ENCODE measurements around the gene VPS18.

The VPS18 gene, protein sequence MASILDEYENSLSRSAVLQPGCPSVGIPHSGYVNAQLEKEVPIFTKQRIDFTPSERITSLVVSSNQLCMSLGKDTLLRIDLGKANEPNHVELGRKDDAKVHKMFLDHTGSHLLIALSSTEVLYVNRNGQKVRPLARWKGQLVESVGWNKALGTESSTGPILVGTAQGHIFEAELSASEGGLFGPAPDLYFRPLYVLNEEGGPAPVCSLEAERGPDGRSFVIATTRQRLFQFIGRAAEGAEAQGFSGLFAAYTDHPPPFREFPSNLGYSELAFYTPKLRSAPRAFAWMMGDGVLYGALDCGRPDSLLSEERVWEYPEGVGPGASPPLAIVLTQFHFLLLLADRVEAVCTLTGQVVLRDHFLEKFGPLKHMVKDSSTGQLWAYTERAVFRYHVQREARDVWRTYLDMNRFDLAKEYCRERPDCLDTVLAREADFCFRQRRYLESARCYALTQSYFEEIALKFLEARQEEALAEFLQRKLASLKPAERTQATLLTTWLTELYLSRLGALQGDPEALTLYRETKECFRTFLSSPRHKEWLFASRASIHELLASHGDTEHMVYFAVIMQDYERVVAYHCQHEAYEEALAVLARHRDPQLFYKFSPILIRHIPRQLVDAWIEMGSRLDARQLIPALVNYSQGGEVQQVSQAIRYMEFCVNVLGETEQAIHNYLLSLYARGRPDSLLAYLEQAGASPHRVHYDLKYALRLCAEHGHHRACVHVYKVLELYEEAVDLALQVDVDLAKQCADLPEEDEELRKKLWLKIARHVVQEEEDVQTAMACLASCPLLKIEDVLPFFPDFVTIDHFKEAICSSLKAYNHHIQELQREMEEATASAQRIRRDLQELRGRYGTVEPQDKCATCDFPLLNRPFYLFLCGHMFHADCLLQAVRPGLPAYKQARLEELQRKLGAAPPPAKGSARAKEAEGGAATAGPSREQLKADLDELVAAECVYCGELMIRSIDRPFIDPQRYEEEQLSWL

DNA sequence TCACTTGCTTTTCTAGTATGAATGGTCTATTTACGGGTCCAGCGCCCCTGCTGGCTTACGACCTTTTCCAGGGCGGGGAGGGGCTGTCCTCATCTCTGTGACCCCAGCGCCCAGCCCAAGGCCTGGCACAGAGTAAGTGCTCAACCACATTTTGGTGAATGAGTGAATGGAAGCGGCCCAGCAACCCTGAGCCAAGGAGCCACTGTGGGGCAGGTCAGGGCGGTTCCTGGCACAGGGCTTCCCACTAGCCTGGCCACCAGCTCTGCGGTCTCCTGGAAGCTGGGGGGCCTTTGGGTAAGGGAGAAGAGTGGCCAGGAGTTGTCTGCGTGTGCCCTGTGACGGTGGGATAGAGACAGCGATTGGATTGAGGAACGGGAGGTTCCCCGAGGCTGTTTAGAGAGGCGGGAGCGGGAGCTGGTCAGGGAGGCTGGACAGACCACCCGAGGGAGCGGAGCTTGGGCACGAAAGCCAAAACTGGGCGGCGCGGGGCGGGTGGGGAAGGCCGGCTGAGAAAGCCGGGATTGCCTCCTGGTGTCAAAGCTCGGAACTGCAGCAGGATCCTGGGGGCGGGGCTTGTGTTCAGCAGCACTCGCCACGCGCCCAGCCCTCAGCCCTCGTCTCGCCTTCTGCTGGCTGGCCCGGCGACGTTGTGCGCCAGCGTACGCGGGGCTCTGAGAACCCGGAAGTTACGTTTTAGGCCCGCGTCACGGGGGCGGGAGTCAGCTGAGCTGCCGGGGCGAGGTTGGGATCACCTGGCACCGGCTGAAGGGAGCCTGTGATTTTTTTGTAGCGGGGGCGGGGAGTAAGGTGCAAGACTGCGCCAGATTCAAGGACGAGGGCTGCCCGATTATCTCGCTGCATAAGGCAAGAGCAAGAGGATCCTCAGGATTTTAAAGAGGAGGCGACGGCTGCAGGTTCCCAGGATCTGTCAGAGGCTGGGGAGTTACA lies at the start of gene VPS18:
Gene VPS18 (plus strand): TSS at position 718 of the 948 bp plus-strand sequence. CDS start 319 bp downstream, outside the sequence.
- peaks cover 27 to 37% of the 10 kb centered on the region in 2 donors for H3K4me1 Mint-ChIP-seq
- H3K27me3 Mint-ChIP-seq = no peaks in the 10 kb centered on the region
- peak within 1 kb of the TSS; percentile 99 for H3K27ac Mint-ChIP-seq

GRCh38 chr15:40844696-40845030 lies 49.6 kb upstream of the VPS18 start:
- ATAC-seq (replicated peaks) (peak; percentile 52 to 59), DNase-seq (peak; percentile 38)
- Mint-ChIP-seq H3K4me3 (peak overlapping the region; percentile 89 to 91), H3K36me3 (peaks cover 2 to 3% of the 10 kb centered on the region in 2 donors), H3K27me3 (no peaks in the 10 kb centered on the region), H3K9me3 (no peaks in the 10 kb centered on the region), H3K27ac (peak overlapping the region; percentile 89), H3K4me1 (peaks cover 27 to 37% of the 10 kb centered on the region in 2 donors)

More for the DNA sequence above, at the start of gene VPS18:
- ATAC-seq (replicated peaks) = peak; percentile 96 to 98
- H3K36me3 Mint-ChIP-seq = peaks cover 23 to 24% of the 10 kb centered on the region in 2 donors
- H3K4me3 Mint-ChIP-seq = peak within 1 kb of the TSS; percentile 95 to 98
- H3K9me3 Mint-ChIP-seq = no peaks in the 10 kb centered on the region
- DNase-seq = peak; percentile 97

- Mint-ChIP-seq H3K36me3 (peaks cover 2 to 3% of the 10 kb centered on the region in 2 donors), H3K4me3 (peak overlapping the region; percentile 89 to 91), H3K4me1 (peaks cover 27 to 37% of the 10 kb centered on the region in 2 donors), H3K9me3 (no peaks in the 10 kb centered on the region), H3K27ac (peak overlapping the region; percentile 89), H3K27me3 (no peaks in the 10 kb centered on the region)
- ATAC-seq (replicated peaks) (no peak), DNase-seq (no peak)
These were observed 49.2 kb upstream of the VPS18 start for GRCh38 chr15:40845036-40845435.

GRCh38 chr15:40845511-40846284 lies 48.6 kb upstream of the VPS18 start:
- ATAC-seq (replicated peaks) = no peak
- H3K27me3 Mint-ChIP-seq = no peaks in the 10 kb centered on the region
- peak overlapping the region in 1 of 2 donors; percentile 89 for H3K4me3 Mint-ChIP-seq
- no peaks in the 10 kb centered on the region for H3K9me3 Mint-ChIP-seq
- no peak for DNase-seq
- H3K4me1 Mint-ChIP-seq = peaks cover 27 to 37% of the 10 kb centered on the region in 2 donors
- H3K36me3 Mint-ChIP-seq = peaks cover 6 to 8% of the 10 kb centered on the region in 2 donors
- no peak overlapping the region for H3K27ac Mint-ChIP-seq

DNA sequence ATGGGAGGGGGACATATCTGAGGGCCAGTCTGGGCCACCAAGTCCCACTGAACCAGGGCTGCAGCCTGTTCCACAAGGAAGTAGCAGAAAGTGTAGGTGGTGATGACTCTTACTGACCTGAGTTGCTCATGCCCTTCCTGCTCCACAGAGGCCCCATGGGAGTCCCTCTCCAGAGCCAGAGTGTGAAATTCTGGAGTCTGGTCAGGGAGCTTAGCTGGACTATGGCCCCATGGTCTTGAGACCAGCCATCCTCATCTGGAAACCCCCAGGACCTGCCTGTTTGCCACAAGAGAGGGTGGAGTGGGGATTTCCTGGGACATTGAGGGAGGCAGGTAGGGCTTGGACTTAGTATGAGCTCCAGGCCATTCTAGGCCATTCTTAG lies 47.4 kb upstream of the VPS18 start:
- peak overlapping the region; percentile 15 to 51 for H3K4me3 Mint-ChIP-seq
- no peak for DNase-seq
- peak; percentile 18 to 22 for ATAC-seq (replicated peaks)
- peaks cover 27 to 37% of the 10 kb centered on the region in 2 donors for H3K4me1 Mint-ChIP-seq
- H3K27me3 Mint-ChIP-seq = no peaks in the 10 kb centered on the region
- peak overlapping the region; percentile 52 for H3K27ac Mint-ChIP-seq
- no peaks in the 10 kb centered on the region for H3K9me3 Mint-ChIP-seq
- peaks cover 8% of the 10 kb centered on the region in 2 donors for H3K36me3 Mint-ChIP-seq

GRCh38 chr15:40847223-40847961 lies 46.9 kb upstream of the VPS18 start:
- Mint-ChIP-seq H3K4me3 (peak overlapping the region; percentile 15 to 51), H3K27me3 (no peaks in the 10 kb centered on the region), H3K4me1 (peaks cover 27 to 37% of the 10 kb centered on the region in 2 donors), H3K27ac (peak overlapping the region; percentile 70), H3K36me3 (peaks cover 8% of the 10 kb centered on the region in 2 donors), H3K9me3 (no peaks in the 10 kb centered on the region)
- DNase-seq (peak; percentile 41), ATAC-seq (replicated peaks) (peak; percentile 76 to 78)

- Mint-ChIP-seq H3K4me1 (peaks cover 23 to 26% of the 10 kb centered on the region in 2 donors), H3K27ac (no peak overlapping the region), H3K4me3 (no peak overlapping the region), H3K36me3 (peaks cover 5 to 9% of the 10 kb centered on the region in 2 donors), H3K27me3 (no peaks in the 10 kb centered on the region), H3K9me3 (no peaks in the 10 kb centered on the region)
- ATAC-seq (replicated peaks) (no peak), DNase-seq (no peak)
These were observed 43.6 kb upstream of the VPS18 start for GRCh38 chr15:40850576-40851112.

- Mint-ChIP-seq H3K4me1 (peaks cover 9 to 13% of the 10 kb centered on the region in 2 donors), H3K27ac (no peak overlapping the region), H3K27me3 (no peaks in the 10 kb centered on the region), H3K4me3 (no peak overlapping the region), H3K36me3 (peaks cover 10 to 15% of the 10 kb centered on the region in 2 donors), H3K9me3 (no peaks in the 10 kb centered on the region)
- DNase-seq = no peak
- ATAC-seq (replicated peaks) = no peak
These were observed 41.7 kb upstream of the VPS18 start for GRCh38 chr15:40852529-40852928.

DNA sequence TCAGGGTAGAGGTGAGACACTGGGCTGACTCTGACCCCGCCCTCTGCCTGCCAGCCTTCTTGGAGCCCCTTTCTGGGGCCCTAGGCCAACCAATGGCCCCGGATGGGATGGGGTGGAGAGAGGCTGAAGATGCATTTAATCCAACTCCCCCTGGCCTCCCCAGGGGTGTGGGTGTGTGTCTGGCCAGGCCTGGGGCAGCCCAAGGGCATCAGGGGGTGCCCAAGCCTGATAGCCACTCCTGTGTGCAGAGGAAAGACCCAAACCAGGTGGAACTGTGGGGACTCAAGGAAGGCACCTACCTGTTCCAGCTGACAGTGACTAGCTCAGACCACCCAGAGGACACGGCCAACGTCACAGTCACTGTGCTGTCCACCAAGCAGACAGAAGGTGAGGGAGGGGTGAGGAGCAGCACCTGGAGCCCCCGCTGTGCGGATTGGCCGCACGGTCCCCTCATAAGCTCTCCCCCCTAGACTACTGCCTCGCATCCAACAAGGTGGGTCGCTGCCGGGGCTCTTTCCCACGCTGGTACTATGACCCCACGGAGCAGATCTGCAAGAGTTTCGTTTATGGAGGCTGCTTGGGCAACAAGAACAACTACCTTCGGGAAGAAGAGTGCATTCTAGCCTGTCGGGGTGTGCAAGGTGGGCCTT lies 40.9 kb upstream of the VPS18 start:
- H3K27ac Mint-ChIP-seq = no peak overlapping the region
- DNase-seq = no peak
- peaks cover 3 to 12% of the 10 kb centered on the region in 2 donors for H3K4me1 Mint-ChIP-seq
- H3K27me3 Mint-ChIP-seq = no peaks in the 10 kb centered on the region
- H3K4me3 Mint-ChIP-seq = no peak overlapping the region
- ATAC-seq (replicated peaks) = no peak
- H3K36me3 Mint-ChIP-seq = peaks cover 10 to 15% of the 10 kb centered on the region in 2 donors
- no peaks in the 10 kb centered on the region for H3K9me3 Mint-ChIP-seq

- H3K27ac Mint-ChIP-seq = no peak overlapping the region
- ATAC-seq (replicated peaks) = no peak
- no peak for DNase-seq
- H3K36me3 Mint-ChIP-seq = peaks cover 13 to 15% of the 10 kb centered on the region in 2 donors
- H3K4me1 Mint-ChIP-seq = peaks cover 7 to 15% of the 10 kb centered on the region in 2 donors
- H3K27me3 Mint-ChIP-seq = no peaks in the 10 kb centered on the region
- no peak overlapping the region for H3K4me3 Mint-ChIP-seq
- no peaks in the 10 kb centered on the region for H3K9me3 Mint-ChIP-seq
These were observed 40.1 kb upstream of the VPS18 start for GRCh38 chr15:40854161-40854560.

- peaks cover 8 to 11% of the 10 kb centered on the region in 2 donors for H3K36me3 Mint-ChIP-seq
- H3K4me3 Mint-ChIP-seq = no peak overlapping the region
- no peak for ATAC-seq (replicated peaks)
- no peaks in the 10 kb centered on the region for H3K27me3 Mint-ChIP-seq
- H3K27ac Mint-ChIP-seq = peak overlapping the region; percentile 3
- peaks cover 12 to 18% of the 10 kb centered on the region in 2 donors for H3K4me1 Mint-ChIP-seq
- DNase-seq = no peak
- no peaks in the 10 kb centered on the region for H3K9me3 Mint-ChIP-seq
These were observed 38.5 kb upstream of the VPS18 start for GRCh38 chr15:40855706-40856234.

Data from stimulated activated naive B cell treated with anti-CD40 and anti-IgM and Interleukin-4, amounts not matched to agents 10 μg/mL and 1 μg/mL and 100 μg/mL, for 72 hours (primary cell).